GM19438 (cell line): ENCODE measurements around the gene RNF157.

Source experiments
- ATAC-seq: cut with Tn5 transposase; IDR thresholded peaks from one replicate; pipeline ENCODE4 v1.9.1; 2021; ENCODE audit warnings: low read depth; ENCODE audit not compliant: unreplicated experiment

The RNF157 gene

GRCh38 chr17:76145231-76146052, 94.9 kb downstream of the RNF157 start:
- no peak for ATAC-seq

GRCh38 chr17:76142585-76143041, 97.7 kb downstream of the RNF157 start:
- no peak for ATAC-seq

- no peak for ATAC-seq
Measured at GRCh38 chr17:76142039-76142584, 98.2 kb downstream of the RNF157 start.

- no peak for ATAC-seq
Measured at GRCh38 chr17:76141212-76142038, 98.9 kb downstream of the RNF157 start, which contains the start of gene FOXJ1. Gene FOXJ1, minus strand, starts transcription at chr17:76141245. Its CDS starts 850 bp downstream, at chr17:76140395.

- ATAC-seq, result no peak
Measured at GRCh38 chr17:76140661-76141211, 99.6 kb downstream of the RNF157 start.

- ATAC-seq, result no peak
Measured at GRCh38 chr17:76139801-76140660, 100.3 kb downstream of the RNF157 start.

GRCh38 chr17:76138896-76139752, 101.2 kb downstream of the RNF157 start:
- no peak for ATAC-seq

GRCh38 chr17:76138234-76138895, 101.9 kb downstream of the RNF157 start:
- no peak for ATAC-seq

- no peak for ATAC-seq
Measured at GRCh38 chr17:76137351-76138233, 102.7 kb downstream of the RNF157 start.

GRCh38 chr17:76137001-76137350, 103.3 kb downstream of the RNF157 start:
- no peak for ATAC-seq

GRCh38 chr17:76136276-76137000, 103.9 kb downstream of the RNF157 start:
- no peak for ATAC-seq

GRCh38 chr17:76135810-76136188, 104.5 kb downstream of the RNF157 start:
- no peak for ATAC-seq

- ATAC-seq, result no peak
Measured at GRCh38 chr17:76134911-76135809, 105.1 kb downstream of the RNF157 start.

GRCh38 chr17:76132574-76133338, 107.5 kb downstream of the RNF157 start:
- ATAC-seq, result no peak
